Trophoblast cell (in vitro differentiated cells and primary cell): ENCODE results near the gene ENOSF1.

ENCODE experiments used
- DNase-seq, 2 donors: peaks; one replicate each; pipeline ENCODE4 v3.0.0-alpha.2; 2016
- H2AFZ ChIP-seq: 2 replicates; pipeline ENCODE4 v1.6.1; 2013; ENCODE audit warnings: low read length, moderate library complexity, mild to moderate bottlenecking; ENCODE audit not compliant: insufficient read depth, poor library complexity
- H2AK5ac ChIP-seq: 2 replicates; pipeline ENCODE4 v1.6.1; 2013; ENCODE audit warnings: mild to moderate bottlenecking, low read length
- H2BK120ac ChIP-seq: 2 replicates; pipeline ENCODE4 v1.6.1; 2013; ENCODE audit warnings: low read length, mild to moderate bottlenecking, moderate library complexity; ENCODE audit not compliant: insufficient read depth, poor library complexity
- H2BK12ac ChIP-seq: 2 replicates; pipeline ENCODE4 v1.6.1; 2013; ENCODE audit warnings: mild to moderate bottlenecking, low read length, moderate library complexity
- H2BK5ac ChIP-seq: 2 replicates; pipeline ENCODE4 v1.6.1; 2013; ENCODE audit warnings: low read length, low read depth, moderate library complexity, mild to moderate bottlenecking; ENCODE audit not compliant: poor library complexity
- H3K14ac ChIP-seq: 2 replicates; pipeline ENCODE4 v1.6.1; 2013; ENCODE audit warnings: mild to moderate bottlenecking, low read length
- H3K18ac ChIP-seq: 2 replicates; pipeline ENCODE4 v1.6.1; 2013; ENCODE audit warnings: mild to moderate bottlenecking, low read length
- H3K23ac ChIP-seq: 2 replicates; pipeline ENCODE4 v1.6.1; 2013; ENCODE audit warnings: low read length
- H3K27ac ChIP-seq: 2 replicates; pipeline ENCODE4 v1.5.1; 2013; ENCODE audit warnings: low read depth, mild to moderate bottlenecking, inconsistent platforms, low read length, moderate library complexity
- H3K27me3 ChIP-seq: 2 replicates; pipeline ENCODE4 v1.6.1; 2013; ENCODE audit warnings: inconsistent platforms, mild to moderate bottlenecking, low read length, moderate library complexity; ENCODE audit not compliant: insufficient read depth
- H3K36me3 ChIP-seq, 2 experiments: 1 replicate in 1 of 2; 2 replicates in 1 of 2; pipeline ENCODE4 v1.6.1; 2013; ENCODE audit warnings: low read length in 2 of 2, mild to moderate bottlenecking in 2 of 2, moderate library complexity in 1 of 2; ENCODE audit not compliant: insufficient read depth in 2 of 2, control insufficient read depth in 1 of 2
- H3K4ac ChIP-seq: 2 replicates; pipeline ENCODE4 v1.6.1; 2013; ENCODE audit warnings: low read depth, mild to moderate bottlenecking, low read length, moderate library complexity
- H3K4me1 ChIP-seq, 2 experiments: 1 replicate in 1 of 2; 2 replicates in 1 of 2; pipeline ENCODE4 v1.6.1; 2013; ENCODE audit warnings: low read length in 2 of 2, mild to moderate bottlenecking in 2 of 2, moderate library complexity in 1 of 2; ENCODE audit not compliant: insufficient read depth in 2 of 2, control insufficient read depth in 1 of 2
- H3K4me2 ChIP-seq: 2 replicates; pipeline ENCODE4 v1.6.1; 2013; ENCODE audit warnings: inconsistent platforms, mild to moderate bottlenecking, low read length, moderate library complexity
- H3K4me3 ChIP-seq: 2 replicates; pipeline ENCODE4 v1.5.1; 2013; ENCODE audit warnings: mild to moderate bottlenecking, low read depth, low read length, inconsistent platforms
- H3K79me1 ChIP-seq: one replicate; pipeline ENCODE4 v1.6.1; 2013; ENCODE audit warnings: low read length
- H3K79me2 ChIP-seq: 2 replicates; pipeline ENCODE4 v1.6.1; 2013; ENCODE audit warnings: low read length, mild to moderate bottlenecking; ENCODE audit not compliant: control insufficient read depth, insufficient read depth, poor library complexity
- H3K9ac ChIP-seq: 2 replicates; pipeline ENCODE4 v1.6.1; 2013; ENCODE audit warnings: mild to moderate bottlenecking, low read length
- H3K9me3 ChIP-seq: 2 replicates; pipeline ENCODE4 v1.6.1; 2013; ENCODE audit warnings: low read depth, mild to moderate bottlenecking, control low read depth, inconsistent platforms, low read length; ENCODE audit not compliant: insufficient read depth
- H4K12ac ChIP-seq: 2 replicates; pipeline ENCODE4 v1.6.1; 2013; ENCODE audit warnings: low read depth, mild to moderate bottlenecking, low read length, moderate library complexity
- H4K8ac ChIP-seq: 2 replicates; pipeline ENCODE4 v1.6.1; 2013; ENCODE audit warnings: low read depth, mild to moderate bottlenecking, low read length, moderate library complexity
- H4K91ac ChIP-seq: one replicate; pipeline ENCODE4 v1.6.1; 2013; ENCODE audit warnings: low read depth, mild to moderate bottlenecking, low read length, moderate library complexity
- WGBS: extraction: QIAGEN DNeasy Blood & Tissue Kit; methylation state at CpG from one replicate; pipeline ENCODE4 v1.1.7; 2013; ENCODE audit warnings: missing lambda C conversion rate; ENCODE audit not compliant: insufficient read length, insufficient coverage; ENCODE audit errors: extremely low coverage; 5-methylcytosine and 5-hydroxymethylcytosine counted together

ENOSF1 gene

GRCh38 chr18:671405-671804 lies 41.0 kb downstream of the ENOSF1 start:
- Histone ChIP-seq H3K18ac (no peak overlapping the region), H3K79me1 (no peaks in the 10 kb centered on the region), H3K9me3 (peaks cover 1% of the 10 kb centered on the region), H3K23ac (no peak overlapping the region), H2BK5ac (no peak overlapping the region), H3K4me3 (no peak overlapping the region), H3K79me2 (no peaks in the 10 kb centered on the region), H3K9ac (no peak overlapping the region), H4K91ac (no peak overlapping the region), H3K4ac (no peak overlapping the region), H4K12ac (no peak overlapping the region), H2BK120ac (no peak overlapping the region), H2BK12ac (no peak overlapping the region), H4K8ac (no peak overlapping the region), H3K4me1 (no peaks in the 10 kb centered on the region), H3K14ac (no peak overlapping the region), H2AFZ (no peak overlapping the region), H3K4me2 (no peak overlapping the region), H3K36me3 (peaks cover 26 to 50% of the 10 kb centered on the region in 2 experiments), H3K27ac (no peak overlapping the region), H3K27me3 (no peaks in the 10 kb centered on the region), H2AK5ac (no peak overlapping the region)
- no CpG with 5 or more reads among the region's 1 CpG for WGBS
- no peak for DNase-seq

GRCh38 chr18:670522-670921 lies 41.9 kb downstream of the ENOSF1 start:
- Histone ChIP-seq H4K91ac (no peak overlapping the region), H3K79me2 (no peaks in the 10 kb centered on the region), H3K79me1 (no peaks in the 10 kb centered on the region), H3K4me3 (no peak overlapping the region), H2AFZ (no peak overlapping the region), H3K9ac (no peak overlapping the region), H3K36me3 (peaks cover 28 to 52% of the 10 kb centered on the region in 2 experiments), H4K12ac (no peak overlapping the region), H3K18ac (no peak overlapping the region), H2BK12ac (no peak overlapping the region), H4K8ac (no peak overlapping the region), H3K14ac (no peak overlapping the region), H2BK120ac (no peak overlapping the region), H3K23ac (no peak overlapping the region), H2BK5ac (no peak overlapping the region), H3K27ac (no peak overlapping the region), H3K4me1 (no peaks in the 10 kb centered on the region), H3K4me2 (no peak overlapping the region), H3K27me3 (no peaks in the 10 kb centered on the region), H3K9me3 (peaks cover 1% of the 10 kb centered on the region), H3K4ac (no peak overlapping the region), H2AK5ac (no peak overlapping the region)
- no CpG with 5 or more reads among the region's 11 CpGs for WGBS
- no peak for DNase-seq

- H3K27me3 ChIP-seq, result no peaks in the 10 kb centered on the region
These were observed 43.4 kb downstream of the ENOSF1 start for GRCh38 chr18:669077-669476.

GRCh38 chr18:668260-668659 lies 44.2 kb downstream of the ENOSF1 start:
- H2BK5ac ChIP-seq, result no peak overlapping the region
- no peaks in the 10 kb centered on the region for H3K79me1 ChIP-seq
- no peak overlapping the region for H4K8ac ChIP-seq
- H3K14ac ChIP-seq, result no peak overlapping the region
- H3K27me3 ChIP-seq, result no peaks in the 10 kb centered on the region
- H3K4me3 ChIP-seq, result no peak overlapping the region
- no peak for DNase-seq
- H2BK120ac ChIP-seq, result no peak overlapping the region
- no peak overlapping the region for H2AK5ac ChIP-seq
- WGBS, result no CpG with 5 or more reads among the region's 1 CpG
- no peak overlapping the region for H3K9ac ChIP-seq
- H3K9me3 ChIP-seq, result peaks cover 1% of the 10 kb centered on the region
- no peak overlapping the region for H4K91ac ChIP-seq
- H2AFZ ChIP-seq, result no peak overlapping the region
- H4K12ac ChIP-seq, result no peak overlapping the region
- no peaks in the 10 kb centered on the region for H3K4me1 ChIP-seq
- H3K79me2 ChIP-seq, result no peaks in the 10 kb centered on the region
- H2BK12ac ChIP-seq, result no peak overlapping the region
- H3K27ac ChIP-seq, result no peak overlapping the region
- H3K4me2 ChIP-seq, result no peak overlapping the region
- no peak overlapping the region for H3K18ac ChIP-seq
- H3K23ac ChIP-seq, result no peak overlapping the region
- peaks cover 25 to 46% of the 10 kb centered on the region in 2 experiments for H3K36me3 ChIP-seq
- H3K4ac ChIP-seq, result no peak overlapping the region

More at GRCh38 chr18:669077-669476, 43.4 kb downstream of the ENOSF1 start:
- H3K79me1 ChIP-seq, result no peaks in the 10 kb centered on the region
- no peaks in the 10 kb centered on the region for H3K79me2 ChIP-seq
- no peaks in the 10 kb centered on the region for H3K4me1 ChIP-seq
- no peak overlapping the region for H2BK12ac ChIP-seq
- H3K36me3 ChIP-seq, result peaks cover 25 to 46% of the 10 kb centered on the region in 2 experiments
- no peak overlapping the region for H3K27ac ChIP-seq
- H3K23ac ChIP-seq, result no peak overlapping the region
- no peak overlapping the region for H2BK5ac ChIP-seq
- no peak overlapping the region for H3K14ac ChIP-seq
- H2AK5ac ChIP-seq, result no peak overlapping the region
- no peak overlapping the region for H2AFZ ChIP-seq
- no peak overlapping the region for H3K4me3 ChIP-seq
- DNase-seq, result no peak
- no peak overlapping the region for H3K4me2 ChIP-seq
- H3K9me3 ChIP-seq, result peaks cover 1% of the 10 kb centered on the region
- H2BK120ac ChIP-seq, result no peak overlapping the region
- no peak overlapping the region for H4K91ac ChIP-seq
- no peak overlapping the region for H3K18ac ChIP-seq
- no CpG with 5 or more reads among the region's 8 CpGs for WGBS
- H3K4ac ChIP-seq, result no peak overlapping the region
- H4K8ac ChIP-seq, result no peak overlapping the region
- no peak overlapping the region for H4K12ac ChIP-seq
- no peak overlapping the region for H3K9ac ChIP-seq
